ENCODE data around the gene SBNO2.
"Not testable (repeated sequence)": the region's sequence is repeated elsewhere in the genome, so short reads cannot be mapped to it uniquely, and the experiment has no call there.

SBNO2 gene

DNA sequence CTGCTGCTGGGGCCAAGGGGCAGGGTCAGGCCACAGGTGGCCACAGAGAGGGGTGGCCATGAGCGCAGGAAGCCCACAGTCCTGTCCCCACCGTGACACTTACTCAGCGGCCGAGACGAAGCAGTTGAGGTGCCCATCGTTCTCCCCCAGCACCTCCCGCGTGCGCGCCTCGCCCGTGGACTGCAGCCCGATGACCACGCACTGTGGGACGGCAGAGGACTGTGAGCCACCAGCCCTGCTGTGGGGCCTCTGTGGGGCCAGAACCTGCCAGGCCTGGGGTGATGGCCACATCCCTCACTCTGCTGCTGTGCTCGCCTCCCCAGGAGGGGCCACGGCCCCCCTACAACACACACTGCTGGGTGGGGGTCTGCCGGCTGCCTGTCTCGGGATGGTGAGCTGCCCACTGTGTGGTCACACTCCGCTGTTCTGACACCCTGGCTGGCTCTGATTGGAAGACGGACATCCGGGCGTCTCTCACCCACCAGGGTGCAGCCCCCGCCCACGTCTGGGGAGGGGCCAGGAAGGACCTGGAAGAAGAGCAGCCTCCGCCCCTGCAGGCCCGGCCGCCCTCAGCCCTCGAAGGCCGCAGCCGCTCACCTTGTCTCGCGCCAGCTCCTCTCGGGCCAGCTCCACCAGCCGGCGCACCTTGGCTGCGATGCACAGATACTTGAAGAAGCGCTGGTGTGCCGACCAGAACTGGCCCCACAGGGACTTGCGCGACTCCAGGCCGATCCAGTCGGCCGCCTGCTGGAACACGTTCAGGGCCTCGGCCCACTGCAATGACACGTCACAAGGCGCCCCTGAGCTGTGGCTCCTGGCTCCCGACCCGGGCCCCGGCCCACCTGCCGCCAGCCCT lies 57.1 kb downstream of the SBNO2 start:
- Histone ChIP-seq H2AFZ (ENCODE audit: low read length) (no peak overlapping the region), H3K4me2 (ENCODE audit: low read depth, low read length) (no peak overlapping the region), H4K20me1 (ENCODE audit: insufficient read depth, low read length) (no peaks in the 10 kb centered on the region), H3K9ac (ENCODE audit: low read length) (no peak overlapping the region), H3K4me3 (ENCODE audit: low read length) (no peak overlapping the region), H3K4me1 (ENCODE audit: low read length) (no peaks in the 10 kb centered on the region), H3K79me2 (ENCODE audit: low read length) (no peaks in the 10 kb centered on the region), H3K9me2 (replicated peaks; ENCODE audit: insufficient read depth, low read length) (no peaks in the 10 kb centered on the region), H3K9me3 (replicated peaks; ENCODE audit: insufficient read depth, low read length) (no peaks in the 10 kb centered on the region), H3K36me3 (replicated peaks; ENCODE audit: insufficient read depth, low read length) (no peaks in the 10 kb centered on the region; the same call in 1 of the 2 replicates), H3F3A (ENCODE audit: insufficient read depth, low read length) (no peaks in the 10 kb centered on the region), H3K27ac (ENCODE audit: low read length) (no peak overlapping the region), H3K27me3 (replicated peaks; ENCODE audit: insufficient read depth, low read length) (no peaks in the 10 kb centered on the region)
- no peak for DNase-seq
- TF ChIP-seq EZH2 (optimal IDR thresholded peaks at IDR 0.05; ENCODE audit: low read depth, low read length) (no peak), EZH2phosphoT487 (IDR thresholded peaks at IDR 0.05; ENCODE audit: low read length) (no peak)
- TF ChIP-seq, protein P1, sequence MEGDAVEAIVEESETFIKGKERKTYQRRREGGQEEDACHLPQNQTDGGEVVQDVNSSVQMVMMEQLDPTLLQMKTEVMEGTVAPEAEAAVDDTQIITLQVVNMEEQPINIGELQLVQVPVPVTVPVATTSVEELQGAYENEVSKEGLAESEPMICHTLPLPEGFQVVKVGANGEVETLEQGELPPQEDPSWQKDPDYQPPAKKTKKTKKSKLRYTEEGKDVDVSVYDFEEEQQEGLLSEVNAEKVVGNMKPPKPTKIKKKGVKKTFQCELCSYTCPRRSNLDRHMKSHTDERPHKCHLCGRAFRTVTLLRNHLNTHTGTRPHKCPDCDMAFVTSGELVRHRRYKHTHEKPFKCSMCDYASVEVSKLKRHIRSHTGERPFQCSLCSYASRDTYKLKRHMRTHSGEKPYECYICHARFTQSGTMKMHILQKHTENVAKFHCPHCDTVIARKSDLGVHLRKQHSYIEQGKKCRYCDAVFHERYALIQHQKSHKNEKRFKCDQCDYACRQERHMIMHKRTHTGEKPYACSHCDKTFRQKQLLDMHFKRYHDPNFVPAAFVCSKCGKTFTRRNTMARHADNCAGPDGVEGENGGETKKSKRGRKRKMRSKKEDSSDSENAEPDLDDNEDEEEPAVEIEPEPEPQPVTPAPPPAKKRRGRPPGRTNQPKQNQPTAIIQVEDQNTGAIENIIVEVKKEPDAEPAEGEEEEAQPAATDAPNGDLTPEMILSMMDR (IDR thresholded peaks at IDR 0.05; ENCODE audit: low read length), result no peak

DNA sequence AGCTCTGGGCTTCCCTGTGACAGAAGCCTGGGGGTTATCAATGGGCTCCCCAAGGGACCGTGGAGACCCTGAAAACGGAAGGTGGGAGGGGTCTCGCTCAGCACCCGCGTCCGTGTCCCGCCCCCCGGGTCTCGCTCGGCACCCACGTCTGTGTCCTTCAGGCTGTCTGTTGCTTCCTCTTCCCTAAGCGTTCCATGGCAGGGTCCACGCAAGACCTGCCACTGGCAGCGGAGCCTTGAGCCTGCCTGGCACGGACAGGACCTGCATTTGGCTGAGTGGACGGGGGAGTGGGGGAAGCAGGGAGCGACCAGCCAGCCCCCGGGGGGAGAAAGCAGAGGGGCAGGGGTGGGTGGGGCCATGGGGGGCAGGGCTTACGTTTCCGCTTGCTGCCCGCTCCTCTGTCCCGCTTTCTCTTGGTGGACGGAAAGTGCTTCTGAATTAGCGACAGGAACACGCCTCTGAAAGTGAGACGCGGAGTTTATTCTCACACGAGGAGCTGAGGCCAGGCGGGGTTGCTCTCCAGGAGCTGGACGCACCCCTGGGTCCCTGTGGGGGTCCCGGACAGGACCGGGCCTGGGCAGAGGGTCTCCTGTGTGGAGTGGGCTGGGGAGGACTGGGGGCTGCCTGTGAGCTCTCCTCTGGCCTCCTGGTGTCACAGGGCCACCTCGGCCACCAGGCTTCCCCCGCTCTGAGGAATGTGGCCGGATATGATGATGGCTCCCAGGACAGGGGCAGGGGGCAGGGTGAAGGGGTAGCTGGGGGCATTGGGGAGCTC lies 58.2 kb downstream of the SBNO2 start:
- Histone ChIP-seq H3K4me2 (ENCODE audit: low read depth, low read length) (no peak overlapping the region), H3K9me3 (replicated peaks; ENCODE audit: insufficient read depth, low read length) (no peaks in the 10 kb centered on the region), H3F3A (ENCODE audit: insufficient read depth, low read length) (no peaks in the 10 kb centered on the region), H4K20me1 (ENCODE audit: insufficient read depth, low read length) (no peaks in the 10 kb centered on the region), H3K9ac (ENCODE audit: low read length) (no peak overlapping the region), H3K27ac (ENCODE audit: low read length) (no peak overlapping the region), H2AFZ (ENCODE audit: low read length) (no peak overlapping the region), H3K9me2 (replicated peaks; ENCODE audit: insufficient read depth, low read length) (no peaks in the 10 kb centered on the region), H3K27me3 (replicated peaks; ENCODE audit: insufficient read depth, low read length) (no peaks in the 10 kb centered on the region), H3K36me3 (replicated peaks; ENCODE audit: insufficient read depth, low read length) (no peaks in the 10 kb centered on the region; the same call in 1 of the 2 replicates), H3K4me1 (ENCODE audit: low read length) (no peaks in the 10 kb centered on the region), H3K4me3 (ENCODE audit: low read length) (no peak overlapping the region), H3K79me2 (ENCODE audit: low read length) (no peaks in the 10 kb centered on the region)
- TF ChIP-seq EZH2phosphoT487 (IDR thresholded peaks at IDR 0.05; ENCODE audit: low read length), result no peak
- no peak for TF ChIP-seq EZH2 (optimal IDR thresholded peaks at IDR 0.05; ENCODE audit: low read depth, low read length)
- TF ChIP-seq, protein P1 (IDR thresholded peaks at IDR 0.05; ENCODE audit: low read length), result no peak
- no peak for DNase-seq

DNA sequence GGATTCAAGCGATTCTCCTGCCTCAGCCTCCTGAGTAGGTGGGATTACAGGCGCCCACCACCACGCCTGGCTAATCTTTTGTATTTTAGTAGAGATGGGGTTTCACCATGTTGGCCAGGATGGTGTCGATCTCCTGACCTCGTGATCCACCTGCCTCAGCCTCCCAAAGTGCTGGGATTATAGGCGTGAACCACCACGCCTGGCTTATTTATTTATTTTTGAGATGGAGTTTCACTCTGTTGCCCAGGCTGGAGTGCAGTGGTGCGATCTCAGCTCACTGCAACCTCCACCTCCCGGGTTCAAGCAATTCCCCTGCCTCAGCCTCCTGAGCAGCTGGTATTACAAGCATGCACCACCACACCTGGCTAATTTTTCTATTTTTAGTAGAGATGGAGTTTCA lies 59.3 kb downstream of the SBNO2 start:
- not testable (repeated sequence) for H3F3A ChIP-seq (ENCODE audit: insufficient read depth, low read length); H3K27me3 ChIP-seq (replicated peaks; ENCODE audit: insufficient read depth, low read length); H3K27ac ChIP-seq (ENCODE audit: low read length); H3K4me1 ChIP-seq (ENCODE audit: low read length); H3K4me2 ChIP-seq (ENCODE audit: low read depth, low read length); H3K9me2 ChIP-seq (replicated peaks; ENCODE audit: insufficient read depth, low read length); H3K36me3 ChIP-seq (replicated peaks; ENCODE audit: insufficient read depth, low read length); H3K9me3 ChIP-seq (replicated peaks; ENCODE audit: insufficient read depth, low read length); H3K4me3 ChIP-seq (ENCODE audit: low read length); H4K20me1 ChIP-seq (ENCODE audit: insufficient read depth, low read length); DNase-seq; H2AFZ ChIP-seq (ENCODE audit: low read length); H3K79me2 ChIP-seq (ENCODE audit: low read length); H3K9ac ChIP-seq (ENCODE audit: low read length)
